SK-N-SH treated with all-trans-retinoic acid at 6 μM for 48 hours (cell line): ENCODE results near the gene ISG15.

ENCODE experiments used
- BACH2 ChIP-seq: fragments of 250-450 bp; sonication (Bioruptor Pico); IDR thresholded peaks from 2 replicates; pipeline ENCODE4 v1.9.0; 2021; ENCODE audit warnings: mild to moderate bottlenecking, borderline replicate concordance
- CREB5 ChIP-seq: fragments of 250-450 bp; sonication (Bioruptor Pico); IDR thresholded peaks from 2 replicates; pipeline ENCODE4 v1.5.1; 2020; ENCODE audit warnings: low read depth, mild to moderate bottlenecking, moderate library complexity
- PATZ1 ChIP-seq: fragments of 250-450 bp; sonication (Bioruptor Pico); IDR thresholded peaks from 2 replicates; pipeline ENCODE4 v1.8.0; 2020; ENCODE audit warnings: mild to moderate bottlenecking, moderate library complexity, borderline replicate concordance
- TCF4 ChIP-seq: fragments of 250-450 bp; sonication (Bioruptor Pico); IDR thresholded peaks from 2 replicates; pipeline ENCODE4 v1.8.0; 2021; ENCODE audit warnings: mild to moderate bottlenecking, moderate library complexity, borderline replicate concordance

GRCh38 chr1:980137-980571 lies 33.1 kb upstream of the ISG15 start:
- TF ChIP-seq CREB5 (no peak), BACH2 (CRISPR knock-in tag) (no peak), PATZ1 (CRISPR knock-in tag) (no peak), TCF4 (CRISPR knock-in tag) (no peak)
